ENCODE data around the gene CCNJ.

DNA sequence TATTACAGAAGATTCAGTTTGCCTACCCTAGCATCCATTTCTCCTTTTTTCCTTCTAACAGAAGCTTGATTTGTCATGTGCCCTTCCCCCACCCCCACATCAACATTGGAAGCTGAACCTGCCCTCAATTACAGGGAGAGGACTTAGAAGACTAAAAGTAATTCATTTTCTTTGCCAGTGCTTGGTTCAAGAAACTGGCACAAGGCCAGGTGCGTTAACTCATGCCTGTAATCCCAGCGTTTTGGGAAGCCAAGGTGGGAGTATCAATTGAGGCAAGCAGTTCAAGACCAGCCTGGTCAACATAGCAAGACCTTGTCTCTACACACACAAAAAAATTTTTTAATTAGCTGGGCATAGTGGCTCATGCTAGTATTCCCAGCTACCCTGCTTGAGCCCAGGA, 32.6 kb downstream of the CCNJ start:
- no peak for TF ChIP-seq EZH2 (IDR thresholded peaks at IDR 0.05; ENCODE audit: borderline replicate concordance, low read depth, low read length, poor library complexity, severe bottlenecking)
- TF ChIP-seq, protein P1, sequence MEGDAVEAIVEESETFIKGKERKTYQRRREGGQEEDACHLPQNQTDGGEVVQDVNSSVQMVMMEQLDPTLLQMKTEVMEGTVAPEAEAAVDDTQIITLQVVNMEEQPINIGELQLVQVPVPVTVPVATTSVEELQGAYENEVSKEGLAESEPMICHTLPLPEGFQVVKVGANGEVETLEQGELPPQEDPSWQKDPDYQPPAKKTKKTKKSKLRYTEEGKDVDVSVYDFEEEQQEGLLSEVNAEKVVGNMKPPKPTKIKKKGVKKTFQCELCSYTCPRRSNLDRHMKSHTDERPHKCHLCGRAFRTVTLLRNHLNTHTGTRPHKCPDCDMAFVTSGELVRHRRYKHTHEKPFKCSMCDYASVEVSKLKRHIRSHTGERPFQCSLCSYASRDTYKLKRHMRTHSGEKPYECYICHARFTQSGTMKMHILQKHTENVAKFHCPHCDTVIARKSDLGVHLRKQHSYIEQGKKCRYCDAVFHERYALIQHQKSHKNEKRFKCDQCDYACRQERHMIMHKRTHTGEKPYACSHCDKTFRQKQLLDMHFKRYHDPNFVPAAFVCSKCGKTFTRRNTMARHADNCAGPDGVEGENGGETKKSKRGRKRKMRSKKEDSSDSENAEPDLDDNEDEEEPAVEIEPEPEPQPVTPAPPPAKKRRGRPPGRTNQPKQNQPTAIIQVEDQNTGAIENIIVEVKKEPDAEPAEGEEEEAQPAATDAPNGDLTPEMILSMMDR (conservative IDR thresholded peaks at IDR 0.05; ENCODE audit: low read depth, low read length) = no peak

Data from A673 (cell line).